WI38 (cell line): Measurements from ENCODE around the gene DNAJC19.

Source experiments
- H3K4me3 ChIP-seq: 2 replicates; pipeline ENCODE4 v1.5.1; 2011; ENCODE audit warnings: low read depth, mild to moderate bottlenecking, control low read depth, low read length
- CTCF ChIP-seq: IDR thresholded peaks from 2 replicates; pipeline ENCODE4 v1.5.1; 2012; ENCODE audit warnings: low read depth, mild to moderate bottlenecking, control low read depth, low read length

DNAJC19 gene

GRCh38 chr3:180980611-180981010 is 8.9 kb downstream of the DNAJC19 start:
- no peak for TF ChIP-seq CTCF
- no peak overlapping the region for H3K4me3 ChIP-seq

- no peak overlapping the region for H3K4me3 ChIP-seq
- no peak for TF ChIP-seq CTCF
Observed at GRCh38 chr3:180979961-180980360, 9.6 kb downstream of the DNAJC19 start.

GRCh38 chr3:180977498-180977897 is 12.0 kb downstream of the DNAJC19 start:
- TF ChIP-seq CTCF, result no peak

GRCh38 chr3:180974286-180974685 is 15.2 kb downstream of the DNAJC19 start:
- no peak for TF ChIP-seq CTCF
- H3K4me3 ChIP-seq, result no peak overlapping the region

More at GRCh38 chr3:180977498-180977897, 12.0 kb downstream of the DNAJC19 start:
- H3K4me3 ChIP-seq, result no peak overlapping the region

GRCh38 chr3:180973543-180973942 is 16.0 kb downstream of the DNAJC19 start:
- no peak overlapping the region for H3K4me3 ChIP-seq
- TF ChIP-seq CTCF, result no peak

- no peak for TF ChIP-seq CTCF
- H3K4me3 ChIP-seq, result no peak overlapping the region
Observed at GRCh38 chr3:180970931-180971330, 18.6 kb downstream of the DNAJC19 start.

GRCh38 chr3:180962530-180962929 is 27.0 kb downstream of the DNAJC19 start:
- H3K4me3 ChIP-seq, result no peak overlapping the region
- no peak for TF ChIP-seq CTCF
